NCI-H2171 (cell line): ENCODE data around the gene PAOX.

ENCODE experiments used
- DNase-seq: peaks from one replicate; lab custom pipeline; 2025; lab: John Stamatoyannopoulos, UW

Gene PAOX

DNA sequence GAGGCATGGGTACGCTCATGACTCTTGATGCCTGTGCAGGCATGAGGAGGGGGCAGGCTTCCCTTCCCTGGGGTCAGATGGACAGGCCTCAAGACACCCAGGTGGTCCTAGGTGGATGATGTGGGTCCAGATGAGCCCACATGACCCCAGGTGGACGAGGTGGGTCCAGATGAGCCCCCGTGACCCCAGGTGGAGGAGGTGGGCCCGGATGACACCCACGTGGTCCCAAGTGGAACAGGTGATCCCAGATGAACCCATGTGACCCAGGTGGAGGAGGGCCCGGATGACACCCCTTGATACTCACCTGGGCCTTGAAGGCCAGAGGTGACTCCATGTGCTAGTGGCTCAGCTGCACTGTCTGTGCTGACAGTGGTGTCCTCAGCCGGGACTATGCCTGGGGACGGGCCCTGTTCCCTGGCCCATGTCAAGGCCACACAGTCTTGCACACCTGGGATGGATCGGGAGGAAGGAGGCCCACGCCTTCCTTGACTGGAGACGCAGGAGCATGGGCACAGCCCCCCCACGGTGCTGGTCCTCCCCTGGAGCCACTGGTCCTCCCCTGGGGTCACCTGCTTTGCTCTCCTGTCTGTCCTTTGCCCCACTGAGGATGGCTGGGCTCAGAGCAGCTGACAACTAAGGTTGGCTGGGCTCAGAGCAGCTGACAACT, 28.6 kb upstream of the PAOX start:
- no peak for DNase-seq

DNA sequence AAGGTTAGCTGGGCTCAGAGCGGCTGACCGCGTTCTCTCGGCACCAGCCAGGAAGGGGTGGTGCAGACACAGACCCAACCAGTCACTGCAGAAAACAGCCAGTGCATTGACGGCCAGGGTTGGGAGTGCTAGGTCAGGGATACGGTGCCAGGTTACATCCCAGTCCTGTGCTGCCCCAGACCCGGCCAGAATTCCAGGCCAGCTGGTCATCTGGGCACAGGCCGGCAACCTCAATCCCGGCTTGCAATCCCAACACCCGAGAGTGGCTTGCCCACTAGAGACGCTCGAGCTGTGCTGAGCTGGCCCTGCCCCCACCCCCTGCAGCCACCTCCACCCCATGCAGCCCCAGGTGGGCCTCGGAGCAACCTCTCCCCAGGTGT, 28.1 kb upstream of the PAOX start:
- DNase-seq = no peak

DNA sequence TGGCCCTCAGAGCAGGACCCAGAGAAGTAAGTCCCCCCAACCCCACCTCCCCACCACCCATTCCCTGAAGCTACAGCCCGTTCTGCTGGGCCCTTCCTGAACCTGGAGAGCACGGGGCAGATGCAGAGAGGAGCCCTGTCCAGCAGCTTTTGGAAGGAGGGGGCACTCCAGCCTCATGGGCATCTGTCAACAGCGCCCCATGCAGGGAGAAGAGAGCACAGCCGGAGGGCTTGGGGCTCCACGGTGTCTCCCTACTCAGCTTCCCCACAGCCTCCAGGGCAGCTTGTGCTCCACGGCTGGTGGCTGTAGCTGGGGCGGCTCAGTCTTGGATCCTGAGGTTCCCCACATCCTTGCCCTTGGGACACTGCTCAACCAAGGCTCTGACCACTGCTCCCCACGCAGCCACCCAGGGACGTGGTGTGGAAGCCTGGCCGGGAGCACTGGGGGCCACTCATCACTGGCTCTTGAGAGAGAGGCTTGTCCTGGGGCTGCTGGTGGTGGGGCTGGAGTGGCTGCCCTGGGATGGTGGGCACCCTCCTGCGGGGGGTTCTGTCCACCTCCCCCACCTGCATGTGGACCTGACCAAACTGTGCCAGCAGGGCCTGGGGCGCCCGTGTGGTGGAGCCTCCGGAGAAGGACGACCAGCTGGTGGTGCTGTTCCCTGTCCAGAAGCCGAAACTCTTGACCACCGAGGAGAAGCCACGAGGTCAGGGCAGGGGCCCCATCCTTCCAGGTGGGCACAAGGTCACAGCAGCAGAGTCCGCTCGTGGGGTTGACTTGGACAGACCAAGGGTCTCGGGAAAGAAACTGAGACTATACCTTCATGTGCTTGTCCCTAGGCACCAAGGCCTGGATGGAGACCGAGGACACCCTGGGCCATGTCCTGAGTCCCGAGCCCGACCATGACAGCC, 27.4 kb upstream of the PAOX start:
- DNase-seq = no peak

DNA sequence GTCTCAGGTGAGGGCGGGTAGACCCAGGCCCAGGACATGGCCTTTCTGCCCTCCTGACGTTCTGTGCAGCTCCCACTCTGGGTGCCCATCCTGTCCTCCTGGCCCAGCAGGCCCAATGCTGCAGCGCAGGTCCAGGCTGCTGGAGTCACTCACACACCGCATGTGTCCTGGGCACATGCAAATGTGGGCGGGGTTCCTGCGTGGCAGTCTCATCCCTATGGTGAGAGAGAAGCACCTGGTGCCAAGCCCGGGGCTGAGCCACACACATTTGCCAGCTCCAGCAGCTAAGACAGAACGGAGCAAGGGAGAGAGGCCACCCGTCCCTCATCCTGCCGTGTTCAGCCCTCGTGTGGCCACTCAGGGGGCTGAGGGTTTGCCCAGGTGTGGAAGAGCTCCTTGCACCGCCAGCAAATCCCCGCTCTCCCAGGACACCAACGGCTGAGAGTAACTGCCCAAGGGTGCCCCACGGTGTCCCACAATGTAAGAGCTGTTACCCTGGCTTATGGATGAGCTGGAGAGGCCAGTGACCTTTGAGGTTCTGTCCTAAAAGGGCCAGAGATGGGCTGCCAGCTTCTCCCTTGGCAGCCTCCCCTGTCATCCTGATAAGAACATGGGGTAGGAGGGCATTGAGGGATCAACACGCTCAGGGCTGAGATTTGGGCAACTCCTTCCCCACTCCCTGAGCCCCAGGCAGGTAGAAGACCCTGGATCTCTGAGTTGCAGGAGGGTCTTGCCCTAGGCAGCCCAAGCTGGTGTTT, 25.7 kb upstream of the PAOX start:
- DNase-seq = no peak

DNA sequence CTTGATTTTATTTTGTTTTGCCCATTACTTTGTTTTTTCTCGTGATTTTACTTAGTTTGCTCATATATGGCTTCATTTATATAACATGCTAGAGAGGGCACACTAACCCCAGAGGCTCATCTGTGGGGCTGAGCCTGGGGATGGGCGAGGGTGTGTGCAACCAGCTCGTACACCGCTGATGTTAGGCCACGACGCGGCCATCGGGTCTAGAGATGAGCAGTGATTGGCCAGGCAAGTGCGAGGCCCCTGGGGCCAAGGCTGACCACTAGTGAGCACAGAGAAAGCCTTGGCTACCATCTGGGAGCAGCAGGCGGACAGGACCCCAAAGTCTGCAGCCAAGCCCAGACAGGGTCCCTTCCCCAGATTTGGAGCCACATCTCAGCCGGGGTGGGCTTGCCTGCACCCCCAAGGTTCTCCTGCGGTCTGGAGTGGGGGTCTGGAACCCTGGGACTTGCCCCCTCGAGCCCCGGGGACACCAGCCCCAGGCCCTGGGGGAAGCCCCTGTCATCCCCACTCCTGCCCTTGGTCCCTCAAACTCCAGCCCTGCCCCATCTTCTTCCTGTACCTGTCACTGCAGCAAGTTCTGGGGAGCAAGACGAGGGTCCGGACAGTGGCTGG, 25.0 kb upstream of the PAOX start:
- no peak for DNase-seq

DNA sequence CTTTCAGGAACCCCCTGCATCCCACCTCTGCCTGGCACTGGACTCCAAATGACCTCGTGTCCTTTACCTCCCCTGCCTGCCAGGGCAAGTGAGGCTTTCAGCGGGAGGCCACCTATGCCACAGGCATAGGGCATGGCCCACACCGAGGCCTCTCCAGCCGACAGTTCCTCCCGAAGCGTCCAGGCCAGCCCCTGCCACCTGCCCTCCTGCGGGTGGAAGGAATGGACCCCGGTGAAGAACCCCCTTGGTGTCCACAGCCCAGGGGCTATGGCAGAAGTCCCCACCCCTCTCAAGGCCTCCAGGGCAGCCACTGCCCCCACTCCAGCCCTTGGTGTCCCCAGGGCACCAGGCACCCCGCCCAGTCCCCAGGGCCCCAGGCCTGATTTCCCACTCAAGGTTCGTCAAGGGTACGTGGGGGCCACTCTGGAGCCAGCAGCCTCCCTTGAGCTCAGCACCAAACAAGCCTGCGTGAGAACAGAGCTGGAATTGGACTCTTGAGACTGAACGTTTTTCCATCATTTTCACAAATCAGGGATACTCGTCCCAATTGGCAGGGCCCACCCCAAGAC, 24.3 kb upstream of the PAOX start:
- DNase-seq = no peak

DNA sequence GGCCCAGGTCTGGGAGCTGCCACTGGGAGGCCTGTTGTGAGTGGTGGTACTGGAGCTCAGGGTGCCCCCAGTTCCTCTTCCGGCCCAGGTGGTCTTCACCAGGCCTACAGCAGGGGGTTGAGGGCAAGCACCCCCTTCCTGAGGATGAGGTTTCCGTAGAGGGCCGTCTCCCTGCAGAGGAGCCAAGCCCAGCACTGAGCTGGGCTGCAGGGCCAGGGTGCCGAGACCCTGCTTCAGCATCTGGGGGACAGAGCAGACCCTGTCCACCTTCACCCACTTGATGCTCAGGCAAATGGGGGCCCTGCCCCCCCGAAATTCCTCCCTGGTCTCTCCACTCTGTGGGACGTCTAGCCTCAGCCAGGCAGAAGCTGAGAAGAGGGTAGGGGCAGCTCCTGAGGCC, 23.8 kb upstream of the PAOX start:
- no peak for DNase-seq

DNA sequence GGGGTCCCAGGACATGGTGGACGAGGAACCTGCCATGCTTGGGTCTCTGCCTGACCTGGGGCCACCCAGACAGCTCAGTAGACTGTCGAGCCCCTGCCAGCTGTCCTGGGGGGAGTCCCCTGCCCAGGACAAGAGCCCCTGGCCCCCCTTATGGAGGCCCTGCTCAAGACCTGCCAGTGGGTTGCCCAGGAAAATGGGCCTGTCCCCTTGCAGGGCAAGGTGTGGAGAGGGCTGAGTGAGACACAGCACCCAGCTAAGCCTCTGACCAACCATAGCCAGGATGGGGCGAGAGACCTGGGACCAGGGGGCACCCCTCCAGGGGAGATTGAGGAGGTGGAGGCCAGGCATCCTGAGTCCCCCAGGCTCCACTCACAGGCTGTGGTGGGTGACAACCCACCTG, 23.1 kb upstream of the PAOX start:
- no peak for DNase-seq

DNA sequence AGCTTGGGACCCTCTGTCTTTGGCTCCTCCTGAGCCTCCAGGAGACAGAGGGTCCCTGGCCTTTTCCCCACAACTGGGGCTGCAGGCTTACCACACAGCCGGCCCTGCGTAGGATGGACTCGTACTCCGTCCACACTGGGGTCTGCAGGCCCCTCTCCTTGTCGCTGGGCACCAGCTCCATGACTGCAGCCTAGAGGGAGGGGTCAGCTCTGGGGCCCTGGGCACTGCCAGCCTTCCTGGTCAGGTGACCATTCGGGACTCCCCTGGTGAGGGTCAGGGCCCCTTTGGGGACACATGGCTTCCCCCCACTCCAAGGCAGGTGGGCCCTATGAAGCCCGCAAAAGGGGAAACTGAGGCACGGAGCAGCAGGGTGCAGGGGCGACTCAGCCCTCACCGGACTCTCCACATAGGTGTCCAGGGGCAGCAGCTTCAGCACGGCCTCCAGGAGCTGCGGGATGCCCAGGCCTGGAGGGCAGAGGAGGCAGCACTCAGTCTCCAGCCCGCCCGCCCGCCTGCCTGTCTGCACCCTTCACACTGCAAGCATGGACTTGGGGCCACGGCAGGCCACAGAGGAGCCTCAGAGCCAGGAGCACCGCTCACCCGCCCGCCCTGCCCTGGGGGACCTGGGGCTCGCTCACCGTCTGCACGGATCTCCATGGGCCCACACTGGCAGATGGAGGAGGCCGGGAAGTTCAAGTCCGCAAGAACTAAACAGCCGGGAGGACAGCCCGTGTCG, 22.3 kb upstream of the PAOX start:
- no peak for DNase-seq

DNA sequence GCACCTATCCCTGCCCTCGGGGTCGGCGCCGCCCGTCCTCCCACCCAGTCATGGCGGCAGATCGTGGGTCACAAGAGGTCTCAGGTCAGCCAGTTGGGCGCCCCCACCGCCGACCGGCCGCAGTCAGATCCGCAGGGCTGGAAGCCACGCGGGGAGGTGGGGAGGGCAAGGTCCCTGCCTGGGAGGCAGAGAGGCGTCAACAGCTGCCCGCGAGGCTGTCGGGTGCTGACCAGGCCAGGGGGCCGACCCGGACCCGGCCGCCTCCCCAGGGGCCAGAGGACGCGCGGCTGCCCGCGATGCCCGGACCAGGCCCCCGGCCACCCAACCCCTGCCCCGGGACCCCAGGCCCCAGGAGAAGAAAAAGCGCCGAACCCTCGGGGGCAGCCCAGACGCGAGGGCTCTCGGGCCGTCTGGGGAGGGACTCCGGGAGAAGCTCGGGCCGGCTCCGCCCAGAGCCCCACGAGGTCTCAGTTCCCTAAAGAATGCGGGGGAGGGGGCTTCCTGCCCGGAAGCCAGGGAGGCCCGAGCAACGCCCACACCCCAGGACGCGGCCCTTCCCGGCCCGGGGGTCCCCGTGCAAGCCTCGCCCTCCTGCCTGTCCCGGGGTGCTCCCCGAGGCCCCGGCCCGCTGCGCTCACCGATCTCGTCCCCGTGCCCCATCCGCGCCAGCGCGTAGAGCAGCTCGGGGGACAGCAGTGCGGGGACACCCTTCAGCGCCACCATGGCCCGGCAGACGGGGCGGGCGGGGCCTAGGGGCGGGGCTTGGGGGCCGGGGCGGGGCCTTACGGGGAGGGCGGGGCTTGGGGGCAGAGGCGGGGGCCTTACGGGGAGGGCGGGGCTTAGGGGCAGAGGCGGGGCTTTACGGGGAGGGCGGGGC, 21.5 kb upstream of the PAOX start, which contains the start of gene FUOM:
TSS of gene FUOM (minus strand) at position 735 of the 877 bp plus-strand sequence. CDS start at position 723, 12 bp downstream.
- DNase-seq = peak; percentile 28

DNA sequence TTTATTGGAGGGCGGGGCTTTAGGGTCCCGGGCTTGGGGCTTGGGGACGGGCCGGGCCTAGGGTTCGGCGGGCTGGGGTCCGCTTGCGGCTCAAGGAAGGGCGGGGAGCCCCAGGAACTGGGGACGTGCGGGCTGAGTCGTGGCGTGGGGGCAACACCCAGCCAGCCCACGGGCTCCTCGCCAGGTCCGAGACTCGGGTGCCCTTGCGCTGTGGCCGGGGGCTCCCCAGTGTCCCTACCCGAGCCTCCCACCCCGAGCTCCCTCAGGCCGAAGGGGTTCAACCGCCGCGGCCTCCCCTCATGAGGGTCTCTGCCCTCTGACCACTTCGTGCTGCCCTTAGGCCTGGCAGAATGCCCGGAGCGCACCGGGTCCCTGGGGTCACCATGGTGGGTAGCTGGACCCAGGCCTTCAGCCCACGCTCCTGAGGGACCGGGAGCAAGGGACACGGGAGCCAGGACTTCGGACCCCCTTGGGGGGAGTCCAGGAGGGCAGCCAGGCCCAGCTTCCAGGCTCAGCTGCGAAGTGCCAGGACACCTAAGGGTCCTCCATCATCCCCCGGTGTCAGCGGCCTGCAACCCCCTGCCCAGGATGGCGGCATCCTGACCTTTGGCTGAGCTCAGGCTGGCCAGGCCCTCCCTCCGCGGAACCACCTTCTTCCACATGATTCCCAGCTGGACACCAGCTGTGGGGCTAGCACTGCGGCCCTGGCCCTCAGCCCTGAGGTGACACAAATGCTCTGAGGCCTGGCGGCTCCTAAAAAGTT, 20.7 kb upstream of the PAOX start:
- no peak for DNase-seq

DNA sequence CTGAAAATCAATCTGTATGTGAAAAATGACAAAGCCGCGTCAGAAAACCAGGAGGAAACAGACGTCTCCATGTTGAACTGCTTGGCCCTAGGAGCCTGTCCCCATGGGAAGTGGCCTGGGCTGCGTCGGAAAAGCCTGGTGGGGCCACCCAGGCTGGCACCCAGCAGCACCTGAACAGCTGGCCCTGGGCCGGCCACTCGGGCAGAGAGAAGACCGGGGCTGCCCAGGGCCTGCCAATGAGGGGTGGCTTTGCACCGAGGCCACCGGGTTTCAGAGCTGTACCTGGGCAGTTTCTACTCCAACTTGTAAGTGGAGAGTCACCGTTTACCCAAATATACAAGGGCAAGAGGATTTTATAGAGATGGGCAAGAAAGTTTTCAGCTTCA, 20.1 kb upstream of the PAOX start:
- DNase-seq = no peak

DNA sequence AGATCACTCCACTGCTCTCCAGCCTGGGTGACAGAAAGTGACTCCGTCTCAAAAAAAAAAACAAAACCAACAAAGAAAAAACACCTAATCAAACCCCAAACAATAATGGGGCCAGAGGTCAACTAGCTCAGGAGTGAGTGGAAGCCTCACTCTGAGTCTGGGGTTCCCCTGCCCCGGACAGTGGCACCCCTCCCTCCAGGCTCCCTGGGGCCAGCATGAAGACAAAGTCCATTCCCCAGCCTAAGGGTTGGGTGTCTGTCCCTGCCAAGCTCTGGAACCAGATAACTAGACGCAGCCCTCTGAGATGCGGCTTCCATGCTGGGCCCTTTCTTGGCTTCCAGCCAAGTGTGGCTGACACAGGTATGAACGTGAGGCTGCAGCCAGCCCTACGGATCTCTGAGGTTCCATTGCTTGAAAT, 19.5 kb upstream of the PAOX start:
- DNase-seq = peak; percentile 39

DNA sequence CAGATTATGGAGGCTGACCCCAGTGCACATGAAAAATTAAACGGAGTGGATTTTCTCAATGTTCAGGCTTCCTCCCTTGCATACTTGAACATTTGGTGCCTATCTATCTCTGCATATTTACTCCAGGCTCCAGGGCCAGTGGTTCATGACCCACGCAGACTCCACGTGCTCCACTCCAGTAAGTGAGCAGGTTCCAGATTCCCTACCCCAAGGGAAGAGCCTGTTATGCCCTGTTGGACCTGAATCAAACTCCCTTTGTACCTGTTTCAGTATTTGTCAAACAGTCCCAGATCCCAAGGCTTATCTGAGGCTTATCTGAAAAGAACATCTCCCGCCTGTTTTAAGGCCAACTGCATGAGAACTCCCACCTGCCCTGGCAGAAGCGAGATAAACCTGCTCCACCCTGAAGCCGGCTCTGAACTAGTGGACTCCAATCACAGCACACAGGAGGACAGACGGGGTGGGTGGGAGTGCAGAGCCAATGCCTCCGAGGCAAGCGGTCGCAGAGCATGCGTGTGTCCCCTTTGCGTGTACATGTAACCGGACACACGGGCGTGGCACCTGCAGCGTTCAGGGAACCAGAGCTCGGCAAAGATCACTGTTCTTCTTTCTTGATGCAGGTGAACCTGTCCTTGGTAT, 19.0 kb upstream of the PAOX start:
- DNase-seq = no peak

DNA sequence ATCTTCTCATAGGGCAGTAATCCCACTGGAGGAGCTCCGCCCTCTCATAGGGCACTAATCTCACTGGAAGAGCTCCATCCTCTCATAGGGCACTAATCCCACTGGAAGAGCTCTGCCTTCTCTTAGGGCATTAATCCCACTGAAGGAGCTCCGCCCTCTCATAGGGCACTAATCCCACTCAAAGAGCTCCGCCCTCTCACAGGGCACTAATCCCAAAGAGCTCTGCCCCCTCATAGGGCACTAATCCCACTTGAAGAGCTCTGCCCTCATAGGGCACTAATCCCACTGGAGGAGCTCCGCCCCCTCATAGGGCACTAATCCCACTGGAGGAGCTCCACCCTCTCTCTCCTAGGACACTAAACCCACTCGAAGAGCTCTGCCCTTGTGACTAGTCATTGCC, 17.8 kb upstream of the PAOX start:
- DNase-seq = no peak

DNA sequence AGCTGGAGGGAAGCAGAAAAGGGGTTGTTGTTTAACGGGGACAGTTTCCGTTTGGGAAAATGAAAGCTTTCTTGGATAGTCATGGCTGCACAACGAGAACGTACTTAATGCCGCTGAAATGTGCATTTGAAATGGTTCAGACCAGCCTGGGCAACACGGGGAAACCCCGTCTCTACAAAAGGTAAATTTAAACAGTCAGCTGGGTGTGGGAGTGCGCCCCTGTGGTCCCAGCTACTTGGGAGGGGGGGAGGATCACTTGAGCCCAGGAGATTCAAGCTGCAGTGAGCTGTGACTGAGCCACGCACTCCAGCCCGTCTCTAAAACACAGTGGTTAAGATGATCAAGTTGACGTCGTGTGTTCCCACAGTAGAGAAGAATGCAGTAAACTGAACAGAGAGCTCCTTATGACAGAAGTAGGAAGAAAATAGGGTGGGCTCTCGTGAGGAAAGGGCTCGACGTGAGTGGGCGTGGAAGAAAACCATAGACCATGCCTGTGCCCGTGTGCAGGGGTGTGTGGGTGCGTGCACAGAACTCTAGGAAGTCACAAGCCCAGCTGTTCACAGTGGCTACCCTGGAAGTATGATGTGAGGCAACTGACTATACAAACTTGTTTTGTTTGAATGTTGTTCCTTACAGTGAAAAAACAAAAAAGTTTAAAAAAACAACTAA, 17.2 kb upstream of the PAOX start:
- DNase-seq = no peak

DNA sequence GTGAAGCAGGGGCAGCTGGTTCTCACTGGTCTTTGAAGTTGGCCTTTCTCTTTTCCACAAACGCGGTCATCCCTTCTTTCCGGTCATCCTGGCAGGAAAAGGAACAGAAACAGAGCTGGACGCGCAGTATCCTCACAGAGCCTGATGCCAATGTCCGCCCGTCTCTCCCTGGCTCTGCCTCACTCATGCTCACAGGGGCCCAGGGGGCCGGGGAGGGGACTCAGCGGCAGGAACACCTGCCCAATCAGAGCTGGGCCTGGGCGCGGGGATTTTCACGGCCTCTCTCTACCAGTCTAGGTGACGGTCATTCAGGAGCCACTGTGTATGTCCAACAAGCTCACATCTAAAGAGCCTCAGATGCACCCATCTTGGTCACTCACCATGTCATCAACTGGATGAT, 16.2 kb upstream of the PAOX start:
- no peak for DNase-seq

DNA sequence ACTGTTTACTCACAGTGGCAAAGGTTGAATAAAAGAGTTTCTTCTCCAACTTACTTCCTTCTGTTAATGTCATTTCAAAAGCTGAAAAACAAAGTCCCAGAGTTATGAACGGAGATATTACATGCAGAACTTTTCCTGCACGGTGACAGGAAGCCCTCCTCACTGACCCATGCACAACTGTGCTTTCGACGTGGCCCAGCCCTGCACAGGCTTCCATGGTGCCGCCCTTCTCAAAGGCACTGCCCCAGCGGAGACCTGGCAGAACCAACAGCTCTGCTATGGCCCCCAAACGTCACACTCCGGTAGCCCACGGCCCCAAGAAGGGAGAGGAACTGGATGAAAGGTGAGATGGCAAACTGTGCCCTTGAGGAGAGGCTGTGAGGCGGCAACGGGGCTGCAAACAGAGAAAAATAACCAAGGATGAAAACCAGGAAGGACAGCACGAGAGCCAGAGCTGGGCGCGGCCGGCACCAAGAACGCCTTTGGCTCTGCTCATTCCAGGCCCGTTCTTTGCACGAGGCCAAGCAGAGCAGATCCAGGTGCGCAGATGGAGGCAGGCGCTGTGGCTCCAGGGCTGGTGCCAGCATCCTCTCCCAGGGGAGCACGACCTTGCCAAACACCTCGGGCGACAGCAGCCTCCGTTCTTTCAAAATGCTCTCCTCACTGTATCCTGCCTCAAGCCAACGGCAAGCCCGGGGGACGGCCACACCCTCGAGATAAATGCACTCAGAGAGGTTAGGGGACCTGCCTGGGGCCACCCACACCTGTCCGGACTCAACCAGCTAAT, 14.2 kb upstream of the PAOX start:
- peak; percentile 74 for DNase-seq
